Spinal cord (tissue), 10 donors: ENCODE results near the gene TBL1XR1. TPM values are rescaled to one million over a fixed set of nuclear protein-coding genes. Genes with fewer than 3 reads are reported as not detected.

Source experiments
- DNase-seq, 6 donors: peaks; one replicate each; pipeline versions ENCODE4 v3.0.0 to v3.0.0-alpha.2; 2013 to 2015; ENCODE audit warnings: low spot score in 6 of 6, low read depth in 4 of 6
- H3K27ac ChIP-seq: one replicate; pipeline ENCODE4 v1.5.1; 2013; ENCODE audit warnings: low read depth, low read length, control low read depth
- H3K27me3 ChIP-seq: one replicate; pipeline ENCODE4 v1.6.1; 2013; ENCODE audit warnings: low read length; ENCODE audit not compliant: control insufficient read depth, insufficient read depth
- H3K36me3 ChIP-seq: one replicate; pipeline ENCODE4 v1.6.1; 2013; ENCODE audit warnings: low read length; ENCODE audit not compliant: control insufficient read depth, insufficient read depth
- H3K4me1 ChIP-seq: one replicate; pipeline ENCODE4 v1.6.1; 2013; ENCODE audit warnings: low read length; ENCODE audit not compliant: control insufficient read depth, insufficient read depth
- H3K4me3 ChIP-seq: one replicate; pipeline ENCODE4 v1.5.1; 2013; ENCODE audit warnings: low read depth, low read length, control low read depth
- H3K9me3 ChIP-seq: one replicate; pipeline ENCODE4 v1.6.1; 2013; ENCODE audit warnings: low read length; ENCODE audit not compliant: control insufficient read depth, insufficient read depth
- WGBS: methylation state at CpG from one replicate; pipeline ENCODE4 v1.1.5; 2013; ENCODE audit warnings: missing lambda C conversion rate; ENCODE audit not compliant: insufficient coverage; 5-methylcytosine and 5-hydroxymethylcytosine counted together
- polyA plus RNA-seq, 2 donors: library from polyadenylated mRNA; unstranded; fragments of 120-200 nt; gene quantifications; one replicate each; pipeline ENCODE4 v1.2.1, GENCODE V29; 2013; ENCODE audit not compliant: insufficient read length in 2 of 2
- total RNA-seq, 2 donors: library from RNA; depleted of rRNA in 1 of 2; stranded (reverse); fragments of 120-200 nt in 1 of 2; fragments of >200 nt in 1 of 2; gene quantifications; one replicate each; pipeline versions ENCODE4 v1.2.3 to v1.2.4, GENCODE V29; 2013 to 2014
- donor health status: healthy.

Gene TBL1XR1
- total and polyA plus RNA-seq, 4 donors = 81.6 to 193 (median 110) TPM

GRCh38 chr3:177137774-177138705, 59.2 kb downstream of the TBL1XR1 start:
- Histone ChIP-seq H3K9me3 (no peaks in the 10 kb centered on the region), H3K4me1 (peaks cover 4% of the 10 kb centered on the region), H3K27me3 (no peaks in the 10 kb centered on the region), H3K4me3 (no peak overlapping the region), H3K27ac (no peak overlapping the region), H3K36me3 (peaks cover 3% of the 10 kb centered on the region)
- WGBS = 88% methylated on average over 2 of the region's 7 CpGs
- no peak for DNase-seq

DNA sequence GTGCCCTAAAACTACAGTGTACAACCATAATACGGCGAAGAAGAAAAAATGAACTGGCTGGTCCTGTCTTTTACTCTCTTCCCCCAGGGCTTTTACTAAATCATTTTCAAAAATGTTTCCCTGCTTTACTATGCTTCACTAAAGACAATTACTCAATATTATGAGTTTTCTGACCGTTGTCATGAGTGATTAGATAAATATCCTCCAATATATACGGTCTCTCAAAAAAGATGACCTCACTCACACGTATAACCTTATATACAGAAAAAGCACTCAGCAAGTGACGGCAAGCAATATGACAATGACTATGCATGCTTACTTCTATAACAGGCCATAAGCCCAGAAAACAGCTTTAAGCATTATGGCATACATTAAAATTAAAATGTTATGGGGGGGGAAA, 60.5 kb downstream of the TBL1XR1 start:
- Histone ChIP-seq H3K36me3 (peaks cover 3% of the 10 kb centered on the region), H3K27me3 (no peaks in the 10 kb centered on the region), H3K9me3 (no peaks in the 10 kb centered on the region), H3K4me3 (no peak overlapping the region), H3K4me1 (peaks cover 8% of the 10 kb centered on the region), H3K27ac (no peak overlapping the region)
- WGBS = 92% methylated on average over 4 of the region's 6 CpGs
- DNase-seq = no peak

DNA sequence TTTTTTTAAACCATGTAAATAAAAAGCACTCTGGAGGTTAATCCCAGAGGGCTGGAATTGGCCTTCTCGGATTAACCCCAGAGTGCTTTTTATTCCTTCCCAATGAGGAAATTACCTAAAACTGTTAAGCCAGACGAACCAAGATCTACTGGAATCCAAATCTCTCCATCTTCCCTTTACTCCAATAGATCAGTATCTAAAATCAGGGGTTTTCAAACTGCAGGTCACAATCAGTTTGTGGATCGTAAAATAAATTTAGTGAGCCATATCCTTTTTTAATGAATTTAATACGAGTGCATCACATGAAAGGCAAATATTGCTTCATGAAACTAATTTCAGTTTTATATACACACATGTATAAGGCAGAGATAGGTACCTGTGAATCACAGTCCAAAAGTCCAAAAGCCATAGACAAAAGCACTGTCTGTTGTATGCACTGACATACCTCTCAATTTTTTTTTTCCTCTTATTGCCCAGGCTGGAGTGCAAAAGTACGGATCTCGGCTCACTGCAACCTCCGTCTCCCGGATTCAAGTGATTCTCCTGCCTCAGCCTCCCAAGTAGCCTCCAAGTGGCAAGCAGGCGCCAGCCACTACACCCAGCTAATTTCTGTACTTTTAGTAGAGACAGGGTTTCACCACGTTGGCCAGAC, 61.3 kb downstream of the TBL1XR1 start:
- 93% methylated on average over 7 of the region's 10 CpGs for WGBS
- no peak overlapping the region for H3K4me3 ChIP-seq
- H3K9me3 ChIP-seq = no peaks in the 10 kb centered on the region
- no peak for DNase-seq
- peaks cover 11% of the 10 kb centered on the region for H3K4me1 ChIP-seq
- peaks cover 3% of the 10 kb centered on the region for H3K36me3 ChIP-seq
- no peak overlapping the region for H3K27ac ChIP-seq
- H3K27me3 ChIP-seq = no peaks in the 10 kb centered on the region

- 67% methylated on average over 1 of the region's 8 CpGs for WGBS
- no peak for DNase-seq
- Histone ChIP-seq H3K9me3 (no peaks in the 10 kb centered on the region), H3K27me3 (no peaks in the 10 kb centered on the region), H3K27ac (peak overlapping the region; percentile 22), H3K4me1 (peaks cover 11% of the 10 kb centered on the region), H3K4me3 (no peak overlapping the region), H3K36me3 (peaks cover 3% of the 10 kb centered on the region)
Observed at GRCh38 chr3:177134816-177135210, 62.5 kb downstream of the TBL1XR1 start.

DNA sequence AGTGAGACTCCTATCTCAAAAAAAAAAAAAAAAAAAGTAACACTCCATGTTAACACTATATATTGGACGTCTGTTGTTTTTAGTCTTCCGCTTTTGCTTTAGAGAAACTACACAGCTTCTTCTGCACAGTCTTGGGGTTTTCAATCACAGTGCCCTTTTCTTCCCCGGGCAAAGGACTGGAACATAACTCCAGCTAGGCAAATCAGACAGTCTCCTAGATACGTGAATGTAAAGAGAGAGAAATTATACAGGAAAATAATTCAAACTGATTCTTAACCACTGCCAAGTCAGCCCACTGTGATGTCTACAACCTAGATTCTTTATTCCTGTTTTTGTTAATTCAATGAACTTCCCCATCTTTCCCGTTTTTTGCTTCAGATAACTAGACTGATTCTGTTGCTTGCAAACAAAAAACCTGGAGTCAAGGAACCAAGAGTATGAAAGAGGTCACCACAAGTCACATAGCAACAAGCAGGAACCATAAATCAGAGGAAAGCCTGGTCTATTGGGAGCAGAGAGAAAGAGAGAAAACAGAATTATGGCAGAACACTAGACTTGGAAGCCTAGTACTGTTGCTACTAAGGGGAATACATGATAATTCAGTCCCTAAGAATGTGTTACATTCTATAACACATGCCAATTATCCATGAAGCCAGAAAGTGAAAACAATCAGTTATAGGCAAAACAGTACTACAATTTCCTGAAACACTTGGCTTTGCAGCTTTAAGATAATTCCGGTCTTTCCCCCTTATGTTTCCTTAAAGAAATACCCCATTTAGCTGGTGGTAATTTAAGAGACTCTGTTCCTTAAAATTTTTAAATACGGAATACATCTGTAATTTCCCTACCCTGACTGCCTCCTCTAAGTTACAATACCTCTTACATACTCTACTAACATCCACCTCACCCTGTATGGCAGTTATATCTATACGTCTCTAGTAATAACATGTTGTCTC, 63.1 kb downstream of the TBL1XR1 start:
- Histone ChIP-seq H3K27ac (peak overlapping the region; percentile 22), H3K4me1 (peaks cover 11% of the 10 kb centered on the region), H3K36me3 (peaks cover 2% of the 10 kb centered on the region), H3K4me3 (no peak overlapping the region), H3K27me3 (no peaks in the 10 kb centered on the region), H3K9me3 (no peaks in the 10 kb centered on the region)
- peak in 4 of 6 donors; percentile 22 to 72 (median 48) for DNase-seq
- WGBS = 35% methylated on average over 2 of the region's 8 CpGs

- Histone ChIP-seq H3K4me3 (no peak overlapping the region), H3K9me3 (no peaks in the 10 kb centered on the region), H3K4me1 (peaks cover 11% of the 10 kb centered on the region), H3K27ac (no peak overlapping the region), H3K27me3 (no peaks in the 10 kb centered on the region), H3K36me3 (no peaks in the 10 kb centered on the region)
- 85% methylated on average over 4 of the region's 6 CpGs for WGBS
- DNase-seq = no peak
Observed at GRCh38 chr3:177131927-177132636, 65.2 kb downstream of the TBL1XR1 start.

- no peaks in the 10 kb centered on the region for H3K27me3 ChIP-seq
- no CpG with 5 or more reads among the region's 2 CpGs for WGBS
- peaks cover 4% of the 10 kb centered on the region for H3K4me1 ChIP-seq
- no peaks in the 10 kb centered on the region for H3K9me3 ChIP-seq
- no peak for DNase-seq
- no peak overlapping the region for H3K27ac ChIP-seq
- no peaks in the 10 kb centered on the region for H3K36me3 ChIP-seq
- H3K4me3 ChIP-seq = no peak overlapping the region
Observed at GRCh38 chr3:177127008-177127407, 70.3 kb downstream of the TBL1XR1 start.

DNA sequence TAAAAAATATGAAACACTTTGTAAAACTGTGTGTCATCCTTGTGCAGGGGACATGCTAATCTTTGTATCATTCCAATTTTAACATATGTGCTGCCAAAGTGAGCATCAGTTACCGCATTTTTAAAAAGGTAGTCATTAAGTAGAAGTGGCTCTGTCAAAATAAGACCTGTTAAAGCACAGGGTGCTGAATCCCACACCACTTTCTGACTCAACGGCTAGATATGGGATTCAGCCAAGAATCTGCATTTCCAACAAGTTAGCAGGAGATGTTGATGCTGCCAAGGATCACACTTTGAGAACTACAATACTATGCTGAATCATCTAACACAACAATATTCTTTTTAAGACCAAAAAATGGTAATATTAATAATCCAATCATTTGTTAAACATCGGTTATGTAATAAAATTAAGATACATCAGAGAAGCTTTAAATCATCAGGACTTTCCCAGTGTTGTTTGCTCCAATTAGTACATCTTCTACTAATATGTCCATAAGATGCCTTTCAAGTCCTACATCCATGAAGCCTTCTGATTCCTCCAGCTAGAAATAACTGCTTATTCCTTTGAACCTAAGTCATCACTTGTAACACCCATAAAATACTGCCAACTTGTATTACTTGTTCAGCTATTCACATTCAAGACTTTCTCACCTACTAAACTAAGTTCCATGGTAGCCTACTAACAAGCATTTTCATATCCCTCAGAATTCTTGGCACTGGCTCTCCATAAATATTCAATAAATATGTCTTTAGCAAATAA, 71.1 kb downstream of the TBL1XR1 start:
- H3K9me3 ChIP-seq = no peaks in the 10 kb centered on the region
- H3K4me3 ChIP-seq = no peak overlapping the region
- no CpG with 5 or more reads among the region's 3 CpGs for WGBS
- no peaks in the 10 kb centered on the region for H3K27me3 ChIP-seq
- H3K4me1 ChIP-seq = no peaks in the 10 kb centered on the region
- no peak overlapping the region for H3K27ac ChIP-seq
- H3K36me3 ChIP-seq = no peaks in the 10 kb centered on the region
- DNase-seq = peak in 1 of 6 donors; percentile 48
